ENCODE results near the gene CATSPER3. TPM values are rescaled to one million over a fixed set of nuclear protein-coding genes. Genes with fewer than 3 reads are reported as not detected.

CATSPER3 gene
- total RNA-seq, 1 experiment from 2014 or later = 0.37 TPM

GRCh38 chr5:134918861-134919260 lies 48.8 kb upstream of the CATSPER3 start:
- Mint-ChIP-seq H3K27ac (no peak overlapping the region), H3K27me3 (ENCODE audit: low read depth) (no peaks in the 10 kb centered on the region), H3K36me3 (peaks cover 14% of the 10 kb centered on the region), H3K4me3 (no peak overlapping the region), H3K4me1 (no peaks in the 10 kb centered on the region), H3K9me3 (no peaks in the 10 kb centered on the region)
- ATAC-seq (no peak), DNase-seq (ENCODE audit: low spot score) (no peak)
- ChIA-PET CTCF (interaction anchor here (1.0 kb wide), 1 partner anchor 14 kb away, joined by 3 read pairs; no protein-coding TSS in a partner anchor), POLR2A (no interaction called here)
- TF ChIP-seq FOXP4 (CRISPR knock-in tag; IDR thresholded peaks at IDR 0.05) = no peak
- no peak for TF ChIP-seq TEAD4 (CRISPR knock-in tag; IDR thresholded peaks at IDR 0.05)
- TF ChIP-seq HMGA2 (CRISPR knock-in tag; IDR thresholded peaks at IDR 0.05) = no peak
- no peak for TF ChIP-seq MAX (CRISPR knock-in tag; IDR thresholded peaks at IDR 0.05)
- TF ChIP-seq JAZF1 (CRISPR knock-in tag; IDR thresholded peaks at IDR 0.05) = no peak
- no peak for TF ChIP-seq TEAD1 (CRISPR knock-in tag; IDR thresholded peaks at IDR 0.05)
- TF ChIP-seq ZBTB43 (CRISPR knock-in tag; IDR thresholded peaks at IDR 0.05) = no peak
- no peak for TF ChIP-seq ATF1 (CRISPR knock-in tag; IDR thresholded peaks at IDR 0.05)
- no peak for TF ChIP-seq ATF2 (CRISPR knock-in tag; IDR thresholded peaks at IDR 0.05; ENCODE audit: borderline replicate concordance, low read depth)

- no peaks in the 10 kb centered on the region for H3K9me3 Mint-ChIP-seq
- POLR2A ChIA-PET = no interaction called here
- CTCF ChIA-PET = interaction anchor here (0.7 kb wide), 1 partner anchor 84 kb away, joined by 3 read pairs; no protein-coding TSS in a partner anchor
- H3K4me1 Mint-ChIP-seq = no peaks in the 10 kb centered on the region
- no peak overlapping the region for H3K27ac Mint-ChIP-seq
- no peak for DNase-seq (ENCODE audit: low spot score)
- no peak overlapping the region for H3K4me3 Mint-ChIP-seq
- peaks cover 11% of the 10 kb centered on the region for H3K36me3 Mint-ChIP-seq
- ATAC-seq = no peak
- H3K27me3 Mint-ChIP-seq (ENCODE audit: low read depth) = no peaks in the 10 kb centered on the region
- TF ChIP-seq STAT6 (CRISPR knock-in tag; conservative IDR thresholded peaks at IDR 0.05; ENCODE audit: low read depth) (no peak), ZNF232 (CRISPR knock-in tag; IDR thresholded peaks at IDR 0.05) (no peak), CREM (CRISPR knock-in tag; IDR thresholded peaks at IDR 0.05) (no peak), ZBTB43 (CRISPR knock-in tag; IDR thresholded peaks at IDR 0.05) (no peak), ZNF416 (CRISPR knock-in tag; IDR thresholded peaks at IDR 0.05) (no peak), EMX1 (CRISPR knock-in tag; IDR thresholded peaks at IDR 0.05) (no peak), NFE2L1 (CRISPR knock-in tag; IDR thresholded peaks at IDR 0.05) (no peak), ESRRA (CRISPR knock-in tag; IDR thresholded peaks at IDR 0.05; ENCODE audit: borderline replicate concordance) (no peak), CTCF (IDR thresholded peaks at IDR 0.05) (no peak), PRDM15 (CRISPR knock-in tag; IDR thresholded peaks at IDR 0.05) (no peak), ZNF219 (CRISPR knock-in tag; IDR thresholded peaks at IDR 0.05; ENCODE audit: borderline replicate concordance) (no peak), RORB (CRISPR knock-in tag; IDR thresholded peaks at IDR 0.05) (no peak)
Measured at GRCh38 chr5:134920848-134921575, 46.7 kb upstream of the CATSPER3 start.

All from WTC11 (cell line).